Measurements from ENCODE around the gene EQTN.

DNA sequence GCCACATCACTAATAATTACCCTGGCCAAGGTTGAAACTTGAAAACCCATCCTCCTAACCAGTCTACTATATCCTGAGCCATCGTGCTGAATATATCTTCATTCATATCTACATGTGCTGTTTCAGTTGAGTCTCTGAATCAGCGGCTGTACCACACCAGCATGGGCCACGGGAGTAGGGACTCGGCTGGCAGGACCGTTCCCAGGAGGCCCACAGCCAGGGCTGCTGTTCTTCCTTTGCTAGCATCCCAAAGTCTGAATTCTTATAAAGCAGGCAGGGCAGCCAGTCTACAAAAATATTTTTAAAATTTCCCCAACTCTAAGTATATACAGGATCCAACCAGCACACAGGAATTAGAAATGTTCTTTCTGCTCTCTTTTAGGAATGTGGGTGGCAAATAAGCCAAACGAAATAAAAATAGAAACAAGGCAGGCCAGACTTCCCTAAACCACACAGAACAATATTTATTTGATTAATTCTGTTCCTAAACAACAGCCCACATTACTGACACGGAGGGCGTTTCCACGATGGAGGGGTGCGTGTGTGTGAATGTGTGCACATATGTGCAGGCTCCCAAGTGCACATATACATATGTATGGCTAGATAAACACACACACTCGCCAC is 42.8 kb upstream of the EQTN start:
- TF ChIP-seq CTCF (IDR thresholded peaks at IDR 0.05), result no peak
- no peak for TF ChIP-seq POLR2A (IDR thresholded peaks at IDR 0.05)
- TF ChIP-seq POLR2AphosphoS5 (IDR thresholded peaks at IDR 0.05; ENCODE audit: insufficient read depth in 1 of 2, low read depth in 1 of 2), result no peak

Measured in vagina (tissue), 2 donors.